C4-2B (cell line): ENCODE measurements around the gene MFNG.

Experiments used
- H3K27ac ChIP-seq: fragments of 450-650 bp; 2 replicates; pipeline ENCODE4 v1.5.1; 2017
- CTCF ChIP-seq: fragments of 450-650 bp; conservative IDR thresholded peaks from 2 replicates; pipeline ENCODE4 v1.5.1; 2017; ENCODE audit warnings: mild to moderate bottlenecking
- ZFX ChIP-seq: fragments of 450-650 bp; IDR thresholded peaks from 2 replicates; pipeline ENCODE4 v1.6.1; 2017

MFNG gene

GRCh38 chr22:37508431-37508992, 22.3 kb upstream of the MFNG start:
- H3K27ac ChIP-seq: no peak overlapping the region
- TF ChIP-seq CTCF (no peak), ZFX (no peak; the same call in 1 of the 2 replicates)

GRCh38 chr22:37507731-37508130, 21.5 kb upstream of the MFNG start:
- no peak overlapping the region for H3K27ac ChIP-seq
- TF ChIP-seq ZFX (no peak), CTCF (no peak)

- H3K27ac ChIP-seq: no peak overlapping the region
- no peak for TF ChIP-seq ZFX
- TF ChIP-seq CTCF: no peak
These were observed 19.8 kb upstream of the MFNG start for GRCh38 chr22:37505989-37506388.

GRCh38 chr22:37505565-37505964, 19.4 kb upstream of the MFNG start:
- no peak for TF ChIP-seq ZFX
- TF ChIP-seq CTCF: no peak
- H3K27ac ChIP-seq: no peak overlapping the region

GRCh38 chr22:37504964-37505363, 18.8 kb upstream of the MFNG start:
- TF ChIP-seq ZFX (no peak), CTCF (no peak)
- H3K27ac ChIP-seq: no peak overlapping the region

- H3K27ac ChIP-seq: no peak overlapping the region
- TF ChIP-seq CTCF (no peak), ZFX (no peak)
These were observed 17.7 kb upstream of the MFNG start for GRCh38 chr22:37503850-37504249.

GRCh38 chr22:37503183-37503683, 17.0 kb upstream of the MFNG start:
- no peak for TF ChIP-seq ZFX
- TF ChIP-seq CTCF: no peak
- H3K27ac ChIP-seq: peak overlapping the region; percentile 59
